ENCODE results near the gene KIFAP3.

- TF ChIP-seq CTCF (IDR thresholded peaks at IDR 0.05) (no peak), POLR2A (IDR thresholded peaks at IDR 0.05) (no peak), POLR2AphosphoS5 (IDR thresholded peaks at IDR 0.05) (no peak)
Measured at GRCh38 chr1:169906938-169907337, 167.6 kb downstream of the KIFAP3 start.

Measured in suprapubic skin (tissue), 4 donors.